A673 (cell line): ENCODE results near the gene SACM1L. TPM values are rescaled to one million over a fixed set of nuclear protein-coding genes. Genes with fewer than 3 reads are reported as not detected.

Experiments
- BruUV-seq: library from RNA; stranded (reverse); fragments of 400-500 nt; replicated peaks from 2 replicates; lab custom pipeline; 2021; lab: Mats Ljungman, UMichigan
- CTCF ChIA-PET: fragments of 300-600 bp; sonication (Branson Sonifier 250); formaldehyde crosslinking; loops from one replicate; lab custom pipeline; 2022; ENCODE audit warnings: antibody characterized with exemption; lab: Charles Lee
- POLR2A ChIA-PET: fragments of 300-600 bp; sonication (Branson Sonifier 250); formaldehyde crosslinking; loops from one replicate; lab custom pipeline; 2022; ENCODE audit warnings: antibody characterized with exemption; ENCODE audit not compliant: low non-redundant PET; lab: Charles Lee
- DNase-seq: peaks from one replicate; pipeline ENCODE4 v3.0.0-alpha.2; 2015; ENCODE audit warnings: low spot score
- H3K27ac ChIP-seq: fragments of 200-600 bp; sonication (generic); 2 replicates; pipeline ENCODE4 v1.5.1; 2016; ENCODE audit warnings: mixed run types, low read depth, mild to moderate bottlenecking, mixed read lengths, antibody characterized with exemption, low read length; ENCODE audit not compliant: poor library complexity, severe bottlenecking
- H3K27me3 ChIP-seq: fragments of 200-600 bp; sonication (generic); replicated peaks from 2 replicates; pipeline ENCODE4 v1.6.1; 2017; ENCODE audit warnings: mixed run types, low read depth, mild to moderate bottlenecking, mixed read lengths, antibody characterized with exemption, low read length; ENCODE audit not compliant: insufficient read depth, poor library complexity
- H3K36me3 ChIP-seq: fragments of 200-600 bp; sonication (generic); 2 replicates; pipeline ENCODE4 v1.6.1; 2016; ENCODE audit warnings: mixed run types, mild to moderate bottlenecking, mixed read lengths, antibody characterized with exemption, low read length; ENCODE audit not compliant: insufficient read depth, poor library complexity, severe bottlenecking
- H3K4me1 ChIP-seq: fragments of 200-600 bp; sonication (generic); 2 replicates; pipeline ENCODE4 v1.6.1; 2017; ENCODE audit warnings: mixed run types, mild to moderate bottlenecking, mixed read lengths, antibody characterized with exemption, low read length; ENCODE audit not compliant: insufficient read depth, poor library complexity, severe bottlenecking
- H3K4me3 ChIP-seq: fragments of 200-600 bp; sonication (generic); 2 replicates; pipeline ENCODE4 v1.5.1; 2016; ENCODE audit warnings: low read depth, mixed run types, mild to moderate bottlenecking, mixed read lengths, low read length; ENCODE audit not compliant: poor library complexity, severe bottlenecking
- H3K9me3 ChIP-seq: fragments of 200-600 bp; sonication (generic); 2 replicates; pipeline ENCODE4 v1.6.1; 2016; ENCODE audit warnings: mixed run types, low read depth, mild to moderate bottlenecking, mixed read lengths, antibody characterized with exemption, low read length; ENCODE audit not compliant: poor library complexity, severe bottlenecking
- CTCF ChIP-seq: fragments of 300-800, 200-600 bp; sonication (generic); conservative IDR thresholded peaks from 2 replicates; pipeline ENCODE4 v1.5.1; 2017; ENCODE audit warnings: low read depth, mild to moderate bottlenecking, antibody characterized with exemption, low read length, moderate library complexity, mixed read lengths
- EZH2 ChIP-seq: fragments of 200-600 bp; sonication (generic); IDR thresholded peaks from 2 replicates; pipeline ENCODE4 v1.6.1; 2017; ENCODE audit warnings: borderline replicate concordance, low read depth, mild to moderate bottlenecking, mixed read lengths, antibody characterized with exemption, low read length; ENCODE audit not compliant: poor library complexity, severe bottlenecking
- intact Hi-C: fragments of 100-400 bp; cut with micrococcal nuclease; formaldehyde crosslinking; loops from one replicate; pipeline ENCODE4 v1.10.0; 2022; ENCODE audit not compliant: unreplicated experiment
- total RNA-seq: library from RNA; stranded (reverse); gene quantifications from 2 replicates; pipeline ENCODE4 v1.2.3, GENCODE V29; 2021

Gene SACM1L
- total RNA-seq, 1 experiment from 2014 or later: 32.8 TPM

GRCh38 chr3:45762647-45763302 is 73.6 kb downstream of the SACM1L start:
- Histone ChIP-seq H3K9me3 (no peaks in the 10 kb centered on the region), H3K4me3 (no peak overlapping the region), H3K27me3 (no peaks in the 10 kb centered on the region), H3K27ac (no peak overlapping the region), H3K36me3 (no peaks in the 10 kb centered on the region), H3K4me1 (no peaks in the 10 kb centered on the region)
- no TSS peak for BruUV-seq
- intact Hi-C loops: loop anchor here (5.0 kb wide), 1 partner anchor 315 kb away; no protein-coding TSS in a partner anchor
- TF ChIP-seq CTCF: no peak
- TF ChIP-seq EZH2: no peak
- POLR2A ChIA-PET: no interaction called here
- CTCF ChIA-PET: interaction anchor here (1.5 kb wide), 1 partner anchor 167 kb away, joined by 12 read pairs; no protein-coding TSS in a partner anchor
- DNase-seq: no peak

GRCh38 chr3:45763303-45763675 is 74.1 kb downstream of the SACM1L start:
- Histone ChIP-seq H3K36me3 (no peaks in the 10 kb centered on the region), H3K27me3 (no peaks in the 10 kb centered on the region), H3K9me3 (no peaks in the 10 kb centered on the region), H3K27ac (no peak overlapping the region), H3K4me3 (no peak overlapping the region), H3K4me1 (no peaks in the 10 kb centered on the region)
- ChIA-PET POLR2A (no interaction called here), CTCF (no interaction called here)
- no peak for TF ChIP-seq CTCF
- no peak for TF ChIP-seq EZH2
- intact Hi-C loops: loop anchor here (5.0 kb wide), 1 partner anchor 314 kb away; no protein-coding TSS in a partner anchor
- no peak for DNase-seq
- no TSS peak for BruUV-seq

GRCh38 chr3:45765266-45765851 is 76.2 kb downstream of the SACM1L start:
- intact Hi-C loops: no loop called here
- Histone ChIP-seq H3K27ac (no peak overlapping the region), H3K27me3 (no peaks in the 10 kb centered on the region), H3K4me1 (no peaks in the 10 kb centered on the region), H3K36me3 (no peaks in the 10 kb centered on the region), H3K4me3 (no peak overlapping the region), H3K9me3 (no peaks in the 10 kb centered on the region)
- DNase-seq: no peak
- CTCF ChIA-PET: no interaction called here
- no peak for TF ChIP-seq EZH2
- TF ChIP-seq CTCF: no peak
- POLR2A ChIA-PET: no interaction called here
- no TSS peak for BruUV-seq
